Hepatocyte (in vitro differentiated cells): ENCODE data around the gene PDE3B. TPM values are rescaled to one million over a fixed set of nuclear protein-coding genes. Genes with fewer than 3 reads are reported as not detected.

ENCODE experiments used
- DNase-seq: peaks from one replicate; pipeline ENCODE4 v3.0.0-alpha.2; 2016; ENCODE audit warnings: low spot score
- H2AFZ ChIP-seq: fragments of 200-600 bp; sonication (generic); 2 replicates; pipeline ENCODE4 v1.6.0; 2016; ENCODE audit warnings: antibody characterized with exemption, mild to moderate bottlenecking
- H3K27ac ChIP-seq: fragments of 200-600 bp; sonication (generic); 2 replicates; pipeline ENCODE4 v1.5.1; 2016; ENCODE audit warnings: mild to moderate bottlenecking
- H3K27me3 ChIP-seq: fragments of 200-600 bp; sonication (generic); 2 replicates; pipeline ENCODE4 v1.6.1; 2016
- H3K36me3 ChIP-seq: fragments of 200-600 bp; sonication (generic); replicated peaks from 2 replicates; pipeline ENCODE4 v1.5.1; 2016; ENCODE audit warnings: low read depth; ENCODE audit not compliant: insufficient read depth
- H3K4me1 ChIP-seq: fragments of 200-600 bp; sonication (generic); 2 replicates; pipeline ENCODE4 v1.5.1; 2016; ENCODE audit warnings: mild to moderate bottlenecking, moderate library complexity; ENCODE audit not compliant: insufficient read depth
- H3K4me2 ChIP-seq: fragments of 200-600 bp; sonication (generic); 2 replicates; pipeline ENCODE4 v1.6.0; 2016
- H3K4me3 ChIP-seq: fragments of 200-600 bp; sonication (generic); 2 replicates; pipeline ENCODE4 v1.5.1; 2016; ENCODE audit warnings: mild to moderate bottlenecking
- H3K79me2 ChIP-seq: fragments of 200-600 bp; sonication (generic); 2 replicates; pipeline ENCODE4 v1.6.0; 2017; ENCODE audit warnings: mild to moderate bottlenecking
- H3K9me2 ChIP-seq: fragments of 200-600 bp; sonication (generic); replicated peaks from 2 replicates; pipeline ENCODE4 v1.6.0; 2017; ENCODE audit warnings: mild to moderate bottlenecking; ENCODE audit not compliant: insufficient read depth
- H3K9me3 ChIP-seq: fragments of 200-600 bp; sonication (generic); 2 replicates; pipeline ENCODE4 v1.5.1; 2016; ENCODE audit warnings: low read depth, mild to moderate bottlenecking
- H4K20me1 ChIP-seq: fragments of 200-600 bp; sonication (generic); 2 replicates; pipeline ENCODE4 v1.6.0; 2016; ENCODE audit warnings: mild to moderate bottlenecking; ENCODE audit not compliant: insufficient read depth, poor library complexity, severe bottlenecking
- CTCF ChIP-seq: fragments of 200-600 bp; sonication (generic); IDR thresholded peaks from 2 replicates; pipeline ENCODE4 v1.5.1; 2016; ENCODE audit warnings: antibody characterized with exemption, mild to moderate bottlenecking; ENCODE audit not compliant: poor library complexity
- EZH2 ChIP-seq: fragments of 200-600 bp; sonication (generic); IDR thresholded peaks from 2 replicates; pipeline ENCODE4 v1.6.1; 2016; ENCODE audit warnings: antibody characterized with exemption, mild to moderate bottlenecking, borderline replicate concordance
- EZH2phosphoT487 ChIP-seq: fragments of 200-600 bp; sonication (generic); IDR thresholded peaks from one replicate; pipeline ENCODE4 v1.6.1; 2018; ENCODE audit warnings: antibody characterized with exemption, mild to moderate bottlenecking, low read depth, moderate library complexity; ENCODE audit not compliant: unreplicated experiment, severe bottlenecking
- WGBS: methylation state at CpG from one replicate; pipeline ENCODE4 v1.1.6; 2016; ENCODE audit warnings: low lambda C conversion rate; ENCODE audit errors: missing lambda C conversion rate; 5-methylcytosine and 5-hydroxymethylcytosine counted together
- polyA plus RNA-seq: library from polyadenylated mRNA; unstranded; fragments of >200 nt; fragmentation: Nextera tagmentation; extraction: Ambion mirVana; gene quantifications from 2 replicates; pipeline ENCODE4 v1.2.1, GENCODE V29; 2016
- total RNA-seq: library from RNA; depleted of rRNA; stranded (reverse); fragments of >200 nt; gene quantifications from 2 replicates; pipeline ENCODE4 v1.2.3, GENCODE V29; 2014

Gene PDE3B
- total and polyA plus RNA-seq, 2 experiments from 2014 or later: 15.8 to 46.3 TPM

DNA sequence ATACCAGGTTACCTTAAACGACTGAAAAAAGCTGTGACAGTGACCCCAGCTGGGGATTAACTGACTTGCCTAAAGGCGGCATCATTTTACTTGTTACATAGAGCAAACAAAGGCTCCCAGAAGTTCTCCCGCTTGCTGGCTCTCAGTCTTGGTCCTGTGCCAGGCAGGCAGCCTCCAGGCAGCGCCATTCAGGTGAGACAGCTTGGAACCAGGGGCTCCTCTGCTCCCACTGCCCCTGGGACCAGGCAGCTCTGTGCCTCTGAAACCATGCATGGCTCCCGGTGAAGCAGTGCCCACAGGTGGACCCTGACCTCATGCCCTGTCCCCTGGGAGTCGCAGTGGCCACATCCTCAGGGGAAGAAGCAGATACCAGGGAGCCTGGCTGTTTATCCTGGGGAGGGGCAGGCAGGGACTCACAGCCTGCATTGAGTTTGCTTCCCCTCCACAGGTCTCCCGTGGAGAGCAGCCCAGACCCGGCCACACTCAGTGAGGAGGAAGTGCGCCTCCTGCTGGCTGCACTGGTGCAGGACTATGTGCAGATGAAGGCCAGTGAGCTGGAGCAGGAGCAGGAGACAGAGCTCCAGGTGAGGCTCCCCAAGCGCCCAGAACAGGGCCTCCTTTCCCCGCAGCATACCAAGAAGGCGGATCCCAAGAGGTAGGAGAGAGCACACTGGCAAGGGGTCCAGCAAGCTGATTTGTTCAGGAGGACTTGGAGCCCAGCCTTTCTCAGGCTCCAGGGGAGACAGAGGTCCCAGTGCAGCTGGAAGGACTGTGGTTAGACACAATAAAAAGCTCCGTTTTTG lies 264.0 kb downstream of the PDE3B start:
- Histone ChIP-seq H4K20me1 (no peaks in the 10 kb centered on the region), H3K4me3 (no peak overlapping the region), H3K27me3 (no peaks in the 10 kb centered on the region), H3K9me2 (no peaks in the 10 kb centered on the region), H3K36me3 (no peaks in the 10 kb centered on the region), H3K4me2 (peak overlapping the region; percentile 3), H3K79me2 (no peaks in the 10 kb centered on the region), H3K4me1 (no peaks in the 10 kb centered on the region), H3K9me3 (no peaks in the 10 kb centered on the region), H2AFZ (no peak overlapping the region), H3K27ac (no peak overlapping the region)
- 46% methylated on average over 13 of the region's 13 CpGs for WGBS
- peak; percentile 73 for TF ChIP-seq CTCF
- TF ChIP-seq EZH2: no peak
- DNase-seq: peak; percentile 79

DNA sequence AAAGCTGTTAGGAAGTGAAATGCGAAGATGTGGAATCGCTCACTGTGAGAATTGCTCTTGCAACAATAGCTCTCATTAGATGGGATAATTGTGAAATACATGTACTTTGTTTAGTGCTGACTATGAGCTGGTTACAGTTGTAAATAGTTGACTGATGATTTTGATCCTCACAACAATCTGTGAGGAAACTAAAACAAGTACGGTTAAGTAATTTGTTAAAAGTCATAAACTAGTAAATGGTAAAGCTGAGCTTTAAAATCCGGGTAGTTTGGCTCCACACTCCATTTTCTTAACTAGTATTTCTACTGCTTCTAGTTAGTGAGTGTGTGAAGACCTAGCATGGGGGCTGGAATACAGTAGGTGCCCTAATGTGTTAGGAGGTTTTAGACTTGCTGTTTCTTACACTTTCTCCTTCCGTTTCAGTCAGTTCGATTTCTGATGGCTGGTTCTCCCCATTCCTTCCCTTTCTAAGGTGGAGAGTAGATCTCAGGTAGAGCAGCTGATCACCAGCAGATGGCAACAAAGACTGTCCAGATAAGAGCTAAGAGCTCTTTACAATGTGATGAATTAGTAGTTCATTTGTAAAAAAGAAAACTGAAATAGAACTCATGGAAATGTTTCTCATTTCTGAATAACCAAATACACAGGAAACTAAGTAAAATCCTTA lies 264.7 kb downstream of the PDE3B start:
- Histone ChIP-seq H3K36me3 (no peaks in the 10 kb centered on the region), H3K4me1 (no peaks in the 10 kb centered on the region), H2AFZ (no peak overlapping the region), H4K20me1 (no peaks in the 10 kb centered on the region), H3K27me3 (no peaks in the 10 kb centered on the region), H3K4me2 (peak overlapping the region; percentile 3), H3K79me2 (no peaks in the 10 kb centered on the region), H3K27ac (no peak overlapping the region), H3K9me2 (no peaks in the 10 kb centered on the region), H3K9me3 (no peaks in the 10 kb centered on the region), H3K4me3 (no peak overlapping the region)
- 59% methylated on average over 6 of the region's 6 CpGs for WGBS
- TF ChIP-seq CTCF (peak; percentile 85), EZH2 (no peak)
- DNase-seq: peak; percentile 70

GRCh38 chr11:14914536-14914935 lies 270.9 kb downstream of the PDE3B start:
- H2AFZ ChIP-seq: no peak overlapping the region
- WGBS: 86% methylated on average over 3 of the region's 3 CpGs
- no peaks in the 10 kb centered on the region for H3K79me2 ChIP-seq
- H3K27ac ChIP-seq: no peak overlapping the region
- no peaks in the 10 kb centered on the region for H3K4me1 ChIP-seq
- H3K9me3 ChIP-seq: no peaks in the 10 kb centered on the region
- no peaks in the 10 kb centered on the region for H3K27me3 ChIP-seq
- H4K20me1 ChIP-seq: no peaks in the 10 kb centered on the region
- DNase-seq: no peak
- TF ChIP-seq CTCF (no peak), EZH2 (no peak), EZH2phosphoT487 (no peak)
- H3K9me2 ChIP-seq: no peaks in the 10 kb centered on the region
- H3K36me3 ChIP-seq: no peaks in the 10 kb centered on the region
- H3K4me2 ChIP-seq: no peak overlapping the region
- no peak overlapping the region for H3K4me3 ChIP-seq
